ENCODE results near the gene HGF.
"Not testable (repeated sequence)": the region's sequence is repeated elsewhere in the genome, so short reads cannot be mapped to it uniquely, and the experiment has no call there.

Gene HGF

GRCh38 chr7:81769891-81770727 is at the start of gene HGF:
TSS of gene HGF (minus strand) at chr7:81770047. CDS start at chr7:81769971, 76 bp downstream.
- peak in 39 of 58 donors; percentile 2 to 69 (median 21) for DNase-seq

DNA sequence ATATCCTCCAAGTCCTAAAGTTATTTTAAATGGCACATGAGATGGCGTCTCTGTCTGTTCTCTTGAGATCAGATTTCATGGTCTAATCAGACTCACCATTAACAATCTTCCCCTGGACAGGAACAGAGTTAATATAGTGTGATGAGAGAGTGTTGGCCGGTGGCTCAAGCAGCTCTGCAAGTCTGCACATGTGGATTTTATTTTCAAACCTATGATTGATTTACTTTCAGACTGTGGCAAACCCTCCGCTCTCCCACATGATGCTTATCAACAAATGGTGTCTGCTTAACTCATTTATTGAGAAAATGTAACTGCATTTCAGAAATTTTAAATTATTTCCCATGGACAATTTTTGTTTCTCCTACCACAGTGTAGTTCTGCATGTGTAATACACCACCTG is 46.5 kb upstream of the HGF start:
- DNase-seq = no peak

DNA sequence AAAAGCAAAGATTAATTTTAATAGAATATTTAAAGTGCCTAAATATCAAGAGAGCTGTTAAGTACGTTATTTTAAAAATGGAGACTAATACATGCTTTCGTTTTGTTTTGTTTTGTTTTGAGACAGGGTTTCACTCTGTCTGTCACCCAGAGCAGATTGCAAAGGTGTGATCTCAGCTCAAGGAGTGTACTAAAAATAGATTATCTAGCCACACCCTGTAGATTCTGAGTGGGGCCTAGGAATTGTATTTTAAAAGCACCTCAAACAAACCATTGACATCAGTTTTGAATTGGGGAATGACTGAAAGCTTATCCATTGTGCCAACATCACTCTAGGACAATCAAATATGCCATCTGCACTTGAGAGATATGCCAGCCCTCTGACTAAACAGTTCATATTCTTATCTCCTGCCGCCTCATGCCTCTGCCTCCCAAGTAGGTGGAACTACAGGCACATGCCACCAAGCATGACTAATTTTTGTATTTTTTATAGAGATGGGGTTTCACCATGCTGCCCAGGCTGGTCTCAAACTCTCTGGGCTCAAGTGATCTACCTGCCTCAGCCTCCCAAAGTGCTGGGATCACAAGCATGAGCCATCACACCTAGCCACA is 43.1 kb upstream of the HGF start:
- DNase-seq = not testable (repeated sequence)

GRCh38 chr7:81811956-81812865 is 42.4 kb upstream of the HGF start:
- DNase-seq = no peak

DNA sequence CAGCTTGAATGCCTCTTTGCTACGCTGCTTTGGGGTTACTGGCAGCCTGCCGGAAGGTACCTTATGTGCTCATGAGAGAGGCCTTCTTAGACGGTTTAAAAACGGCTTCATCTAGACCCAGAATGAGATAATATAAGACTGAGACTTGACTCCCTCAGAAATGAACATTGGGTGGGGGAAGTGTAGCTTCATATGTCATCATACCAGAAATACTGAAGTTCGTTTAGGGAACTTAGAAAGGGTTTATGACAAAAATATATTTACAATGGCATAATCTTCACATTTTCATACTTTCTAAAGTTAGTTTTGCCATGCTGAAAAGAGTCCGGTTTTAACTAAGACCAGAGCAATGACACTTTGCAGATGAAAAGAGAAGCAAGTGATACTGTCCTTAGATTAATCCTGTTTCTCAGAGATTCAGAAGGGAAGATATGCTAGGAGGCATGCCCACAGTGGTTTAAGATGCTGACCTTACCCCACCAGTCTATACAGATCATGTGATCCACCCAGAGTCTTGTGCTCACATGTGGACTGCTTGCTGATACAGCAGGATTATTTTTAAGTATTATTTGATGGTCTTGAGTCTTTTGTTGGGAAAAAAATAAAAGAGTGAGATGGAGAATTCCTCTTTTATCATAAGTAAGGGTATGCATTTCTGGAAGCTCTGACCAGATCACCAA is 40.8 kb upstream of the HGF start:
- no peak for DNase-seq

GRCh38 chr7:81808310-81808709 is 38.5 kb upstream of the HGF start:
- not testable (repeated sequence) for DNase-seq

- DNase-seq = no peak
These were observed 33.4 kb upstream of the HGF start for GRCh38 chr7:81803267-81803666.

GRCh38 chr7:81802251-81802650 is 32.4 kb upstream of the HGF start:
- no peak for DNase-seq

DNA sequence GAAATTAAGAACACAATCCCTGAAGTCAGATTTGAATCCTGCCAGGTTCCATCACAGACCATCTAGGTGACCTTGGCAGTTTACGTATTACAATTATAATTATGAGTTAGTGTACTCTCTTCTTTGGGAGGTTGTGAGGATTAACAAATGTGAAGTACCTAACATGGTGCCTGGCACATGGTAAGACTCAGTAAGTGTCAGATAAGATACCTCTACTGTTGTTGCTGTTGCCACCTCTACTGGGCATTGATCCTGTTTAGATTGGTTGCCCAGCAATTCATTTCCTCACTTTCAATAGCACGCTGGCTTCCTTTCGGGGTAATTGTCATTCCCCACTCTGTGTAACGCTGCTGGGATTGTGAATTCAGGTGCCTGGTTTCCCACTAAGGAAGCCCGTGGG is 31.7 kb upstream of the HGF start:
- DNase-seq = no peak

GRCh38 chr7:81791568-81792518 is 22.0 kb upstream of the HGF start:
- DNase-seq = no peak

GRCh38 chr7:81790686-81791085 is 20.8 kb upstream of the HGF start:
- no peak for DNase-seq

DNA sequence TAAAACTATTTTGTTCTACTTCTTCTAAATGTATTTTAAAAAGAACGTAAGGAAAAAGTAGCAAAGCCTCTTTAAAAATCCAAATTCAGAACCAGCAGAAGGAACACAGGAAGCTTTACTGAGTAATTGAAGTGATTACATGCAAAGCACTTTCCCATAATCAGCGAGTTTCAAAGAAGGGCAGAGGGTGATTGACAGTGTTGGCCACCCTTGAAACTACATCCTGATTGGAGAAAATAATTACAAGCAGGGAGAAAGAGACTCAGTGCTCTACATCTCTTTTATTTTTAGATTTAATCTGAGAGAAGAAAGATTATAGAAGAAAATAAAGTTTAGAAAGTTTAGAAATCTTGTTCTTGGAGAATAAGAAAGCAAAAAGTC is 20.3 kb upstream of the HGF start:
- DNase-seq = no peak

DNA sequence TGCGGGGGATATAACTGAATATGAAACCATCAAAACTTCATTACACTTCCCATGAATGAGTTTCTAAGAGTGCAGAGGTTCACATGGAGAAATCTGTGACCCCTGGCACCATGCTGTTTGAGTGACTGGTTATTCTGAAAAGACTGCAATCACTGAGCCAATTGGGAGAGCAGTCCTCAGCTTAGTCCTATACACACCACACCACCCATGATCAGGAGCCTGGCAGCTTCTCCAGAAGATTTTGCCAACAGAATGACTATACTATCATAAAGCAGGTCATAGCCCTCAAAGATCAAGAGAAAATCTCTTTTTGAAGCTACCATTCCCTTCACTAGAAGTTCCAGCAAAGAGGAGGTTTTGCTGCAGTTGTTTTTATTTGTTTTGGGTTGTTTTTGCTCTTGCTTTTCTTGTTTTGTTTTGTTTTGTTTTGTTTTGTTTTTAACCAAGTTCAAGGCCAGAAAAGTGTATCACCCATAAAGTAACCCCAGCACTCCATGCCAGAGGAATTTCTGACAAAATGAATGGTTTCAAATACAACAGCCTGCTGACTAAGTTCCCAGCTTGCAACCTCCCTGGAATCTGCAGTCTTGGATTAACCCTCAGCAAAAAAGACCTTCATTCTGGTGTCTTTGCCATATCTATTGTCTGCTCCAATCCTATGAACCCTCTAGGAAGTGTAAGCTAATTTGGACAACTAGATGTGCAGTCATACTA is 19.7 kb upstream of the HGF start:
- DNase-seq = no peak

DNA sequence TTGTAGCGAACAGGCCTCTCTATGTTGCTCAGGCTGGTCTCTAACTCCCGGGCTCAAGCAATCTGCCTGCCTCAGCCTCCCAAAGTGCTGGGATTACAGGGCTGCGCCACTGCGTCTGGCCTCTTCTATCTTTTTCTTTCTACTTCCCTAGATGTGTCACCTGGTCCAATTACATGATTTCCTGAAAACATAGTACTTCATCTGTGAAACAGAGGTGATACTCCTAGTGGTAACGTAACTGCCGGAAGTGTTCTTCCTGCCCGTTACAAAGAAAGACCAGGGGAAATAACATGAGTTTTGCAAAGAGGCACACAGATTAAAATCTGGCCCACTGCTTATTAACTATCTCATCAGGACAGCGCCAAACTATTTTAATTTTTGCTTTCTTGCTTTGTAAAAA is 18.4 kb upstream of the HGF start:
- no peak for DNase-seq

- no peak for DNase-seq
These were observed 14.0 kb upstream of the HGF start for GRCh38 chr7:81783818-81784217.

DNA sequence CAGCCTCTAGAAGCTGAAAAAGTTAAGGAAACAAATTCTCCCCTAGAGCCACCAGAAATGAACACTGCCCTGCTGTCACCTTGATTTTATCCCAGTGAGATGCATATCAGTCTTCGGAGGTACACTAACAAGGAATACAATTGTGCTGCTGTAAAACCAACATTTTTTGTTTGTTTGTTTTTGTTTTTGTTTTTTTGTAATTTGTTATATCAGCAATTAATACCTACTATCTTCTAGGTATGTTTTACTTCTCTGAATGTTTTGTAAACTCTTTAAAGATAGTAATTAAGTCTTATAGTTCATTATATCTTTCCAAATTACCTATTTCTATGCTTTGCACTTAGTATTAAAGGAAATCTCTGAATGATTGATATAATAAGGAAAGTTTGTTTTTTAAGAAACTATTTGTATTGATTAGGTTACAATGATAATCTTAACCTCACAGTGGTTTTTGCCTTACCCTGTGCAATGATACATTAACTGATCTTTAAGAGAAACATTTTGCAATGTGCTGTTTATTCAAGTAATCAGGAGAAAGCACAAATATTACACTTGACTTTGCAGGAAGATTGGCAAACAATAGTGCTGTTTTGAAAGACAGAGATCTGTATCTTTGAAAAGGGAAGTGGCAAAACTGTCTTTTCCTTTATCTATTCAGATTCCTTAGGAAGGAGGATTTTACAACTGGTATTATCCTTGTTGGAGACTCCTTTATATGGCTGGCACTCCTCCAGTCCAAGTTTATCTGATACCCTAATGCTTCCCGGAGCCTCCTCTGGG is 11.3 kb upstream of the HGF start:
- DNase-seq = no peak

DNA sequence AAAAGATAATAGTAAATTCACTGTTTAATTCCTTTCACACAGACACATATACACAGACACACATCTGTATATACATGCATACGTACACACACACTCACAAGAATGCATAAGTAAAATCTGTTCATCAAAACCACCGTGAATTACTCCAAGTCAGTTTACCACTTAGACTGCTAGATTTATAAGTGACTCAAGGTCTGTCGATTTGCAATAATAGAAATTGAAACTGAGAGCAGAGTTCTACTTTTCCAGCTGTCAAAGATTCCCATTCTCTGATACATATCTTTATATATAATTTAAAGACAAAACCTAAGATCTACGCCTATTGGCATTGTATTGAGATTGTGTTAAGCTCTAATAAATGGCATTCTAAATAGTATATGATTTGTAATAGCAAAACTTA is 9.9 kb upstream of the HGF start:
- no peak for DNase-seq

DNA sequence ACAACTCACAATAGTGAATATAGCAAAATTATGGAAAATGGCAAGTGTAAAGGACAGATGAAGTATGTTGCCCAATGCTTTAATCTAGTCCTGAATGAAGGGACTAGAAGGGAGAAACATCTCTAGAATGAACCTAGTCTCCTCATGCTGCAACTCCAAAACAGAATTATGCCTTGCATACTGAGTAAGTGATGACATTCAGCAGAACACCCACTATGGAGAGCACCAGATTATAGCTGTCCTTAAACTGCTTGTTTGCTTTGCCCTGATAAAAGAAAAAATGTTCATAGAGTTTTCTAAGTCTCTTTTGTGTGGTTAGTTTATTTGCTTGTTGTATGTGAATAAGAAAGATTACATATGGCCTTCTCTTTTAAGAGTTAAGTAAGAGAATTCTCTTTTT is 7.8 kb upstream of the HGF start:
- no peak for DNase-seq
